Measurements from ENCODE around the gene RPL36A.
A peak's percentile ranks its signal among the peaks of the same experiment; 100 is the strongest.

The RPL36A gene

GRCh38 chrX:101388604-101389003 lies 2.2 kb upstream of the RPL36A start:
- TF ChIP-seq CTCF (conservative IDR thresholded peaks at IDR 0.05; ENCODE audit: low read length), result no peak
- no peak for TF ChIP-seq EZH2phosphoT487 (IDR thresholded peaks at IDR 0.05; ENCODE audit: borderline replicate concordance)
- peaks cover 18% of the 10 kb centered on the region for H4K20me1 ChIP-seq (ENCODE audit: insufficient read depth, low read length, poor library complexity, severe bottlenecking)
- H3K4me2 ChIP-seq (ENCODE audit: low read depth, low read length, poor library complexity, severe bottlenecking), result no peak overlapping the region

GRCh38 chrX:101391831-101392230 lies 1.0 kb downstream of the RPL36A start:
- Histone ChIP-seq H3K9me3 (ENCODE audit: insufficient read depth, low read depth, low read length) (no peaks in the 10 kb centered on the region), H3K9me2 (replicated peaks; ENCODE audit: low read depth, low read length) (no peaks in the 10 kb centered on the region), H3K27me3 (ENCODE audit: insufficient read depth, low read length, poor library complexity, severe bottlenecking) (peaks cover 5% of the 10 kb centered on the region), H3K79me2 (ENCODE audit: insufficient read depth, low read length) (peaks cover 37% of the 10 kb centered on the region), H3K9ac (ENCODE audit: low read depth, low read length, poor library complexity, severe bottlenecking) (peak overlapping the region; percentile 92), H4K20me1 (ENCODE audit: insufficient read depth, low read length, poor library complexity, severe bottlenecking) (peaks cover 26% of the 10 kb centered on the region), H3K36me3 (ENCODE audit: insufficient read depth, low read length) (peaks cover 19% of the 10 kb centered on the region), H3K4me3 (ENCODE audit: low read length, poor library complexity, severe bottlenecking) (peak overlapping the region; percentile 97), H3K4me1 (ENCODE audit: insufficient read depth, low read length, poor library complexity, severe bottlenecking) (peaks cover 4% of the 10 kb centered on the region), H3F3A (ENCODE audit: low read depth) (no peaks in the 10 kb centered on the region), H2AFZ (ENCODE audit: low read length) (no peak overlapping the region), H3K4me2 (ENCODE audit: low read depth, low read length, poor library complexity, severe bottlenecking) (peak overlapping the region; percentile 94)
- no peak for TF ChIP-seq EZH2phosphoT487 (IDR thresholded peaks at IDR 0.05; ENCODE audit: borderline replicate concordance)
- TF ChIP-seq CTCF (conservative IDR thresholded peaks at IDR 0.05; ENCODE audit: low read length), result no peak

More at GRCh38 chrX:101388604-101389003, 2.2 kb upstream of the RPL36A start:
- no peaks in the 10 kb centered on the region for H3K9me2 ChIP-seq (replicated peaks; ENCODE audit: low read depth, low read length)
- H3K27me3 ChIP-seq (ENCODE audit: insufficient read depth, low read length, poor library complexity, severe bottlenecking), result peaks cover 5% of the 10 kb centered on the region
- no peaks in the 10 kb centered on the region for H3K9me3 ChIP-seq (ENCODE audit: insufficient read depth, low read depth, low read length)
- peaks cover 4% of the 10 kb centered on the region for H3K4me1 ChIP-seq (ENCODE audit: insufficient read depth, low read length, poor library complexity, severe bottlenecking)
- H2AFZ ChIP-seq (ENCODE audit: low read length), result no peak overlapping the region
- peaks cover 28% of the 10 kb centered on the region for H3K79me2 ChIP-seq (ENCODE audit: insufficient read depth, low read length)
- H3K4me3 ChIP-seq (ENCODE audit: low read length, poor library complexity, severe bottlenecking), result no peak overlapping the region
- no peaks in the 10 kb centered on the region for H3F3A ChIP-seq (ENCODE audit: low read depth)
- H3K36me3 ChIP-seq (ENCODE audit: insufficient read depth, low read length), result peaks cover 12% of the 10 kb centered on the region
- H3K9ac ChIP-seq (ENCODE audit: low read depth, low read length, poor library complexity, severe bottlenecking), result no peak overlapping the region

- peaks cover 4% of the 10 kb centered on the region for H3K4me1 ChIP-seq (ENCODE audit: insufficient read depth, low read length, poor library complexity, severe bottlenecking)
- no peak for TF ChIP-seq CTCF (conservative IDR thresholded peaks at IDR 0.05; ENCODE audit: low read length)
- no peak for TF ChIP-seq EZH2phosphoT487 (IDR thresholded peaks at IDR 0.05; ENCODE audit: borderline replicate concordance)
- peaks cover 37% of the 10 kb centered on the region for H3K79me2 ChIP-seq (ENCODE audit: insufficient read depth, low read length)
- H3K27me3 ChIP-seq (ENCODE audit: insufficient read depth, low read length, poor library complexity, severe bottlenecking), result peaks cover 5% of the 10 kb centered on the region
- H3K4me2 ChIP-seq (ENCODE audit: low read depth, low read length, poor library complexity, severe bottlenecking), result peak overlapping the region; percentile 94
- peak overlapping the region; percentile 97 for H3K4me3 ChIP-seq (ENCODE audit: low read length, poor library complexity, severe bottlenecking)
- peaks cover 26% of the 10 kb centered on the region for H4K20me1 ChIP-seq (ENCODE audit: insufficient read depth, low read length, poor library complexity, severe bottlenecking)
- H3K9me3 ChIP-seq (ENCODE audit: insufficient read depth, low read depth, low read length), result no peaks in the 10 kb centered on the region
- H3K9ac ChIP-seq (ENCODE audit: low read depth, low read length, poor library complexity, severe bottlenecking), result no peak overlapping the region
- H2AFZ ChIP-seq (ENCODE audit: low read length), result no peak overlapping the region
- H3K36me3 ChIP-seq (ENCODE audit: insufficient read depth, low read length), result peaks cover 19% of the 10 kb centered on the region
- no peaks in the 10 kb centered on the region for H3F3A ChIP-seq (ENCODE audit: low read depth)
- H3K9me2 ChIP-seq (replicated peaks; ENCODE audit: low read depth, low read length), result no peaks in the 10 kb centered on the region
Measured at GRCh38 chrX:101393530-101394305, 2.9 kb downstream of the RPL36A start.
